ENCODE measurements around the gene PCMT1. TPM values are rescaled to one million over a fixed set of nuclear protein-coding genes. Genes with fewer than 3 reads are reported as not detected.

The PCMT1 gene
- total and polyA plus RNA-seq, 10 of the 15 experiments (the other 5 are each of a cell fraction or from before 2014, with no cell fraction given) = 48.5 to 126 (median 81.2) TPM

DNA sequence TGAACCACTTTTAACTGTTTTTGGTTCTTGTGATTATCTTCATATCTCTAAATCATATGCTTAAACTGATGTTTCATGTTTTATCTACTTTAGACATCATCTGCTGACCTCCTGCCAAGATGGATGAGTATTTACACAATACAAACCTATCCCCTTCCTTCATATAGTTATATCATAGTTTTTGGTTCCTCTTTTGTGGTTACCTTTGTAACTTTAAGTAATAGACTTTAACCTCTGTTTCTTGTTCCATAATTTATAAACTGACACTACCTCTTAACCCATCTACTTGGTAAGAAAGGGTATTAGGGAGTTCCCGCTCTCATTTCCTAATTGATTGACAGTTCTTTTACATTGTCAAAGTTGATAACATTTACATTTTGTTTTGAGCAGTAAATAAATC is 11.9 kb downstream of the PCMT1 start:
- H3K4me3 ChIP-seq = no peak overlapping the region
- no peaks in the 10 kb centered on the region for H3K36me3 ChIP-seq (ENCODE audit: control insufficient read depth in 2 of 2, insufficient read depth in 2 of 2, low read length in 1 of 2)
- ChIA-PET CTCF (interaction anchor here (1.0 kb wide), 1 partner anchor 9 kb away, joined by 3 read pairs; no protein-coding TSS in a partner anchor), POLR2A (interaction anchor here (1.4 kb wide), 1 partner anchor 12 kb away, joined by 3 read pairs; the partner anchor contains the start of gene PCMT1), RAD21 (ENCODE audit: unreplicated experiment) (no interaction called here), SMC1A (ENCODE audit: uncharacterized antibody, unreplicated experiment) (interaction anchor here (0.6 to 1.4 kb wide), 3 partner anchors 8 to 11 kb away, joined by 3 to 4 read pairs (median 3); partner anchors contain the start of gene PCMT1)
- H3K9ac ChIP-seq (ENCODE audit: control insufficient read depth, insufficient read depth, low read length) = no peak overlapping the region
- intact Hi-C loops (cut with micrococcal nuclease; ENCODE audit: unreplicated experiment) (no loop called here), in situ Hi-C loops (cut with MboI) (no loop called here)
- no peaks in the 10 kb centered on the region for H4K20me1 ChIP-seq (ENCODE audit: control insufficient read depth, insufficient read depth)
- DNase-seq (ENCODE audit: low read depth, low spot score) (no peak), FAIRE-seq (peak; percentile 84), ATAC-seq (peak; percentile 99)
- H3K9me3 ChIP-seq (replicated peaks; ENCODE audit: control insufficient read depth, insufficient read depth, low read length) = peaks cover 4% of the 10 kb centered on the region
- BruUV-seq (replicated peaks) = no TSS peak
- 16% methylated on average over 1 of the region's 1 CpG for WGBS (ENCODE audit: insufficient coverage, insufficient replicate concordance, low lambda C conversion rate, missing lambda C conversion rate)
- H3K27me3 ChIP-seq (replicated peaks in 1 of 2; ENCODE audit: control insufficient read depth in 2 of 2, insufficient read depth in 2 of 2, low read length in 1 of 2) = no peaks in the 10 kb centered on the region
- H3K79me2 ChIP-seq (ENCODE audit: control insufficient read depth, insufficient read depth, low read length) = peaks cover 9% of the 10 kb centered on the region
- H2AFZ ChIP-seq (ENCODE audit: control insufficient read depth, low read depth, low read length) = no peak overlapping the region
- peak overlapping the region; percentile 62 for H3K4me2 ChIP-seq (ENCODE audit: control insufficient read depth, insufficient read depth)
- H3K27ac ChIP-seq (ENCODE audit: control insufficient read depth, insufficient read depth) = peak overlapping the region; percentile 55; the same call in 1 of the 2 replicates
- H3K4me1 ChIP-seq (ENCODE audit: control insufficient read depth, insufficient read depth, low read length) = peaks cover 15% of the 10 kb centered on the region
- TF ChIP-seq IKZF2 (IDR thresholded peaks at IDR 0.05) (peak; percentile 60 to 70; a peak in 2 of 4 replicates), ATF2 (IDR thresholded peaks at IDR 0.05; ENCODE audit: low read length) (peak; percentile 69), ATF7 (IDR thresholded peaks at IDR 0.05; ENCODE audit: low read depth) (peak; percentile 94), NFYA (IDR thresholded peaks at IDR 0.05; ENCODE audit: borderline replicate concordance, low read depth, low read length) (no peak), EZH2 (IDR thresholded peaks at IDR 0.05; ENCODE audit: borderline replicate concordance, control insufficient read depth, low read depth, low read length) (no peak), NR2F1 (conservative IDR thresholded peaks at IDR 0.05) (peak; percentile 86), ZBED1 (IDR thresholded peaks at IDR 0.05; ENCODE audit: borderline replicate concordance) (no peak), NFIC (IDR thresholded peaks at IDR 0.05; ENCODE audit: low read depth, low read length) (peak; percentile 72), DPF2 (IDR thresholded peaks at IDR 0.05) (peak; percentile 73), BRCA1 (IDR thresholded peaks at IDR 0.05; ENCODE audit: low read depth, low read length) (no peak), PRDM15 (CRISPR knock-in tag; IDR thresholded peaks at IDR 0.05) (no peak), PKNOX1 (IDR thresholded peaks at IDR 0.05) (peak; percentile 96), CBFB (IDR thresholded peaks at IDR 0.05; ENCODE audit: low read depth) (peak; percentile 51; the same call in 1 of the 2 replicates), EGR1 (IDR thresholded peaks at IDR 0.05; ENCODE audit: borderline replicate concordance in 1 of 2, low read depth in 2 of 2, low read length in 2 of 2) (no peak), JUNB (IDR thresholded peaks at IDR 0.05) (peak; percentile 45; the same call in 1 of the 2 replicates), IKZF1 (conservative IDR thresholded peaks at IDR 0.05) (peak; percentile 35; the same call in 1 of the 2 replicates), MTA2 (IDR thresholded peaks at IDR 0.05; ENCODE audit: low read depth) (peak; percentile 94), RUNX3 (IDR thresholded peaks at IDR 0.05; ENCODE audit: low read length) (peak; percentile 93)
- TF ChIP-seq, protein P1, sequence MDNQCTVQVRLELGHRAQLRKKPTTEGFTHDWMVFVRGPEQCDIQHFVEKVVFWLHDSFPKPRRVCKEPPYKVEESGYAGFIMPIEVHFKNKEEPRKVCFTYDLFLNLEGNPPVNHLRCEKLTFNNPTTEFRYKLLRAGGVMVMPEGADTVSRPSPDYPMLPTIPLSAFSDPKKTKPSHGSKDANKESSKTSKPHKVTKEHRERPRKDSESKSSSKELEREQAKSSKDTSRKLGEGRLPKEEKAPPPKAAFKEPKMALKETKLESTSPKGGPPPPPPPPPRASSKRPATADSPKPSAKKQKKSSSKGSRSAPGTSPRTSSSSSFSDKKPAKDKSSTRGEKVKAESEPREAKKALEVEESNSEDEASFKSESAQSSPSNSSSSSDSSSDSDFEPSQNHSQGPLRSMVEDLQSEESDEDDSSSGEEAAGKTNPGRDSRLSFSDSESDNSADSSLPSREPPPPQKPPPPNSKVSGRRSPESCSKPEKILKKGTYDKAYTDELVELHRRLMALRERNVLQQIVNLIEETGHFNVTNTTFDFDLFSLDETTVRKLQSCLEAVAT (IDR thresholded peaks at IDR 0.05) = peak; percentile 54; the same call in 1 of the 2 replicates
